ENCODE measurements around the gene STIL.

DNA sequence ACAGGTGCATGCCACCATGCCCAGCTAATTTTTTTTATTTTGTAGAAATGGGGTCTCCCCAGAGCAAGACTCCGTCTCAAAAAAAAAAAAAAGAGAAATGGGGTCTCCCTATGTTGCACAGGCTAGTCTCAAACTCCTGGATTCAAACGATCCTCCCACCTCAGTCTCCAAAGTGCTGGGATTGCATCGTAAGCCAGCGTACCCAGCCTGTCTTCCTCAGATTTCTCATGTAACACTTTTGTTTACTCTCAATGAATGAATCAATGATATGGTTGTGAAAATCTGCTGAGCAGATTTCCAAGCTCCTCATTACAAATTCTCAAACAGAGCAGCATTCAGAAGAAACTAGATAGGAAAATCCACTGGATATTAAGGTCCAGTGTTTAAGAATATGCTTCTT, 26.3 kb upstream of the STIL start:
- TF ChIP-seq POLR2A (IDR thresholded peaks at IDR 0.05; ENCODE audit: low read length) = no peak
- TF ChIP-seq GATA1 (IDR thresholded peaks at IDR 0.05; ENCODE audit: low read depth, low read length) = no peak

Measured in erythroblast (primary cell).